ENCODE results near the gene TLR7. TPM values are rescaled to one million over a fixed set of nuclear protein-coding genes. Genes with fewer than 3 reads are reported as not detected.

TLR7 gene
- total and polyA plus RNA-seq, 9 of the 15 experiments (the other 6 are each of a cell fraction or from before 2014, with no cell fraction given) = 0.04 to 0.13 (median 0.07) TPM; not detected in 6

GRCh38 chrX:12874581-12874980 is 7.7 kb downstream of the TLR7 start:
- intact Hi-C loops (cut with micrococcal nuclease) = no loop called here
- Histone ChIP-seq H3K36me3 (ENCODE audit: control insufficient read depth, insufficient read depth, low read length) (no peaks in the 10 kb centered on the region), H3K4me2 (ENCODE audit: insufficient read depth, low read length) (no peak overlapping the region), H3K27ac (ENCODE audit: extremely low read depth, low read depth, low read length) (no peak overlapping the region), H3K27me3 (ENCODE audit: control insufficient read depth in 2 of 2, insufficient read depth in 2 of 2, low read length in 2 of 2) (peaks cover 0 to 7% of the 10 kb centered on the region in 2 experiments; a peak in 1 of 5 replicates), H4K20me1 (replicated peaks; ENCODE audit: control insufficient read depth, insufficient read depth, low read length) (no peaks in the 10 kb centered on the region), H3K9me3 (replicated peaks; ENCODE audit: control insufficient read depth, insufficient read depth, low read depth, low read length) (no peaks in the 10 kb centered on the region), H3K4me3 (no peak overlapping the region), H3K79me2 (ENCODE audit: control insufficient read depth, insufficient read depth, low read length) (no peaks in the 10 kb centered on the region), H3K9me1 (ENCODE audit: control insufficient read depth, insufficient read depth, low read length) (no peaks in the 10 kb centered on the region), H2AFZ (ENCODE audit: low read depth, low read length) (no peak overlapping the region), H3K9ac (ENCODE audit: insufficient read depth in 1 of 2, low read depth in 2 of 2, low read length in 2 of 2) (no peak overlapping the region), H3K4me1 (replicated peaks in 1 of 2; ENCODE audit: control insufficient read depth in 2 of 2, insufficient read depth in 2 of 2, low read length in 2 of 2) (no peaks in the 10 kb centered on the region)
- ChIA-PET CTCF (ENCODE audit: low intra/inter-chr PET ratio) (no interaction called here), POLR2A (no interaction called here)
- TF ChIP-seq SMARCE1 (IDR thresholded peaks at IDR 0.05) = no peak
- TF ChIP-seq SPI1 (IDR thresholded peaks at IDR 0.05; ENCODE audit: borderline replicate concordance, low read depth, low read length) = peak; percentile 63
- in situ Hi-C loops (cut with MboI) = no loop called here
- WGBS (ENCODE audit: insufficient coverage, low coverage, missing lambda C conversion rate) = 3% methylated on average over 4 of the region's 4 CpGs
- FAIRE-seq (no peak), DNase-seq (ENCODE audit: extremely low read depth in 1 of 4, low spot score in 3 of 4) (no peak), ATAC-seq (no peak)
- BruUV-seq (replicated peaks) = no TSS peak

GRCh38 chrX:12877386-12877785 is 10.5 kb downstream of the TLR7 start:
- POLR2A ChIA-PET = interaction anchor here (0.7 kb wide), 1 partner anchor 37 kb away, joined by 3 read pairs; no protein-coding TSS in a partner anchor
- H3K27ac ChIP-seq (ENCODE audit: extremely low read depth, low read depth, low read length) = no peak overlapping the region
- no TSS peak for BruUV-seq (replicated peaks)
- no peaks in the 10 kb centered on the region for H3K9me1 ChIP-seq (ENCODE audit: control insufficient read depth, insufficient read depth, low read length)
- CTCF ChIA-PET (ENCODE audit: low intra/inter-chr PET ratio) = no interaction called here
- H3K9ac ChIP-seq (ENCODE audit: insufficient read depth in 1 of 2, low read depth in 2 of 2, low read length in 2 of 2) = no peak overlapping the region
- TF ChIP-seq TSHZ1 (CRISPR knock-in tag; IDR thresholded peaks at IDR 0.05) = no peak
- no peak for TF ChIP-seq NCOA1 (IDR thresholded peaks at IDR 0.05; ENCODE audit: low read depth)
- TF ChIP-seq ZNF766 (CRISPR knock-in tag; conservative IDR thresholded peaks at IDR 0.05) = no peak
- TF ChIP-seq ZNF655 (CRISPR knock-in tag; IDR thresholded peaks at IDR 0.05) = no peak
- no peak for TF ChIP-seq SMAD2 (IDR thresholded peaks at IDR 0.05; ENCODE audit: low read depth, low read length)
- TF ChIP-seq PML (IDR thresholded peaks at IDR 0.05; ENCODE audit: low read length) = no peak
- no peak for TF ChIP-seq KAT8 (IDR thresholded peaks at IDR 0.05; ENCODE audit: low read depth)
- H2AFZ ChIP-seq (ENCODE audit: low read depth, low read length) = no peak overlapping the region
- H3K9me3 ChIP-seq (replicated peaks; ENCODE audit: control insufficient read depth, insufficient read depth, low read depth, low read length) = no peaks in the 10 kb centered on the region
- ATAC-seq (no peak), FAIRE-seq (no peak), DNase-seq (ENCODE audit: extremely low read depth in 1 of 4, low spot score in 3 of 4) (no peak)
- H3K36me3 ChIP-seq (ENCODE audit: control insufficient read depth, insufficient read depth, low read length) = no peaks in the 10 kb centered on the region
- WGBS (ENCODE audit: insufficient coverage, low coverage, missing lambda C conversion rate) = 6% methylated on average over 7 of the region's 8 CpGs
- H3K4me3 ChIP-seq = no peak overlapping the region
- no peak overlapping the region for H3K4me2 ChIP-seq (ENCODE audit: insufficient read depth, low read length)
- H4K20me1 ChIP-seq (replicated peaks; ENCODE audit: control insufficient read depth, insufficient read depth, low read length) = no peaks in the 10 kb centered on the region
- H3K27me3 ChIP-seq (ENCODE audit: control insufficient read depth in 2 of 2, insufficient read depth in 2 of 2, low read length in 2 of 2) = peaks cover 0 to 3% of the 10 kb centered on the region in 2 experiments; a peak in 1 of 5 replicates
- intact Hi-C loops (cut with micrococcal nuclease) (no loop called here), in situ Hi-C loops (cut with MboI) (no loop called here)
- no peaks in the 10 kb centered on the region for H3K79me2 ChIP-seq (ENCODE audit: control insufficient read depth, insufficient read depth, low read length)
- H3K4me1 ChIP-seq (replicated peaks in 1 of 2; ENCODE audit: control insufficient read depth in 2 of 2, insufficient read depth in 2 of 2, low read length in 2 of 2) = no peaks in the 10 kb centered on the region
